Neural progenitor cell (in vitro differentiated cells): ENCODE measurements around the gene ITGA3.

Source experiments
- CTCF ChIP-seq: fragments of 200-600 bp; sonication (generic); IDR thresholded peaks from 2 replicates; pipeline ENCODE4 v1.5.1; 2017; ENCODE audit warnings: antibody characterized with exemption, mild to moderate bottlenecking
- EZH2 ChIP-seq: fragments of 200-600 bp; sonication (generic); IDR thresholded peaks from 2 replicates; pipeline ENCODE4 v1.6.1; 2017; ENCODE audit warnings: antibody characterized with exemption, mild to moderate bottlenecking, moderate library complexity
- EZH2phosphoT487 ChIP-seq: fragments of 200-600 bp; sonication (generic); IDR thresholded peaks from 2 replicates; pipeline ENCODE4 v1.6.1; 2017; ENCODE audit warnings: antibody characterized with exemption

DNA sequence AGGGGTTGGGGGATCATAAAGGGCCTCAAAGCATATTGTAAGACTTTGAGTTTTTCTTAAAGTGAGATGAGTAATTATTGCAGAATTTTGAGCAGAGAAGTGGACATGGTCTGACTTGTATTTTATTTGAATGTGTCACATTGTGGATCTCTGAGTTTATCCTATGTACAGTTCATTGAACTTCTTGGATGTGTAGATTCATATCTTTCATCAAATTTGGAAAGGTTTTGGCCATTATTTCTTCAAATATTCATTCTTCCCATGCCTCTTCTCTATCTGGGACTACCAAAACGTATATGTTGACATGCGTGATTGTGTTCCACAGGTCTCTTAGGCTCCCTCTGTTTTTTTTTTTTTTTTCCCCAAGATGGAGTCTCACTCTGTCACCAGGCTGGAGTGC is 46.6 kb upstream of the ITGA3 start:
- no peak for TF ChIP-seq CTCF
- TF ChIP-seq EZH2phosphoT487: no peak
- TF ChIP-seq EZH2: no peak
